Dendritic cell treated with granulocyte-macrophage colony-stimulating factor and Interleukin-4, amounts not matched to agents 40 ng/mL and 50 ng/mL, for 4 days (primary cell): Measurements from ENCODE around the gene C10orf67.
"Not testable (repeated sequence)": the region's sequence is repeated elsewhere in the genome, so short reads cannot be mapped to it uniquely, and the experiment has no call there.

Experiments used
- H3K27ac Mint-ChIP-seq: one replicate; pipeline ENCODE4 v1.8.0; 2022; ENCODE audit warnings: mild to moderate bottlenecking, mixed read lengths
- H3K27me3 Mint-ChIP-seq: one replicate; pipeline ENCODE4 v1.8.0; 2022; ENCODE audit warnings: mild to moderate bottlenecking, mixed read lengths
- H3K36me3 Mint-ChIP-seq: one replicate; pipeline ENCODE4 v1.8.0; 2022; ENCODE audit warnings: low read depth, mixed read lengths
- H3K4me1 Mint-ChIP-seq: one replicate; pipeline ENCODE4 v1.8.0; 2022; ENCODE audit warnings: low read depth, mixed read lengths
- H3K4me3 Mint-ChIP-seq: one replicate; pipeline ENCODE4 v1.8.0; 2022; ENCODE audit warnings: mild to moderate bottlenecking, moderate library complexity, mixed read lengths
- H3K9me3 Mint-ChIP-seq: one replicate; pipeline ENCODE4 v1.8.0; 2022; ENCODE audit warnings: mixed read lengths
- intact Hi-C: fragments of 100-400 bp; cut with micrococcal nuclease; formaldehyde crosslinking; loops from one replicate; pipeline ENCODE4 v1.15.0; 2022

C10orf67 gene

GRCh38 chr10:23368816-23369640 lies 24.4 kb upstream of the C10orf67 start:
- Mint-ChIP-seq H3K27me3 (peaks cover 22% of the 10 kb centered on the region), H3K27ac (no peak overlapping the region), H3K4me3 (no peak overlapping the region), H3K36me3 (no peaks in the 10 kb centered on the region), H3K9me3 (no peaks in the 10 kb centered on the region), H3K4me1 (peaks cover 32% of the 10 kb centered on the region)
- intact Hi-C loops: no loop called here

- intact Hi-C loops: no loop called here
- H3K4me1 Mint-ChIP-seq: peaks cover 25% of the 10 kb centered on the region
Measured at GRCh38 chr10:23367896-23368595, 23.4 kb upstream of the C10orf67 start.

GRCh38 chr10:23365417-23366030 lies 20.9 kb upstream of the C10orf67 start:
- H3K27me3 Mint-ChIP-seq: peaks cover 27% of the 10 kb centered on the region
- H3K4me3 Mint-ChIP-seq, H3K9me3 Mint-ChIP-seq, intact Hi-C loops, H3K36me3 Mint-ChIP-seq, H3K27ac Mint-ChIP-seq: not testable (repeated sequence)
- peaks cover 31% of the 10 kb centered on the region for H3K4me1 Mint-ChIP-seq

More at GRCh38 chr10:23367896-23368595, 23.4 kb upstream of the C10orf67 start:
- no peaks in the 10 kb centered on the region for H3K9me3 Mint-ChIP-seq
- peaks cover 27% of the 10 kb centered on the region for H3K27me3 Mint-ChIP-seq
- H3K4me3 Mint-ChIP-seq: no peak overlapping the region
- no peaks in the 10 kb centered on the region for H3K36me3 Mint-ChIP-seq
- no peak overlapping the region for H3K27ac Mint-ChIP-seq

GRCh38 chr10:23364378-23364777 lies 19.8 kb upstream of the C10orf67 start:
- Mint-ChIP-seq H3K27me3 (peaks cover 20% of the 10 kb centered on the region), H3K9me3 (no peaks in the 10 kb centered on the region), H3K4me3 (no peak overlapping the region), H3K4me1 (peaks cover 26% of the 10 kb centered on the region), H3K27ac (peak overlapping the region; percentile 7), H3K36me3 (no peaks in the 10 kb centered on the region)
- intact Hi-C loops: no loop called here

- peaks cover 19% of the 10 kb centered on the region for H3K27me3 Mint-ChIP-seq
- H3K9me3 Mint-ChIP-seq: no peaks in the 10 kb centered on the region
- intact Hi-C loops: no loop called here
- no peaks in the 10 kb centered on the region for H3K36me3 Mint-ChIP-seq
- no peak overlapping the region for H3K4me3 Mint-ChIP-seq
- H3K27ac Mint-ChIP-seq: no peak overlapping the region
- peaks cover 19% of the 10 kb centered on the region for H3K4me1 Mint-ChIP-seq
Measured at GRCh38 chr10:23363793-23364135, 19.2 kb upstream of the C10orf67 start.

- H3K27ac Mint-ChIP-seq: no peak overlapping the region
- H3K4me1 Mint-ChIP-seq: peaks cover 13% of the 10 kb centered on the region
- H3K4me3 Mint-ChIP-seq: no peak overlapping the region
- intact Hi-C loops: no loop called here
- H3K9me3 Mint-ChIP-seq: no peaks in the 10 kb centered on the region
- peaks cover 18% of the 10 kb centered on the region for H3K27me3 Mint-ChIP-seq
- no peaks in the 10 kb centered on the region for H3K36me3 Mint-ChIP-seq
Measured at GRCh38 chr10:23362879-23363792, 18.5 kb upstream of the C10orf67 start.

GRCh38 chr10:23362069-23362830 lies 17.7 kb upstream of the C10orf67 start:
- no peaks in the 10 kb centered on the region for H3K9me3 Mint-ChIP-seq
- peaks cover 12% of the 10 kb centered on the region for H3K4me1 Mint-ChIP-seq
- intact Hi-C loops: no loop called here
- no peak overlapping the region for H3K27ac Mint-ChIP-seq
- H3K4me3 Mint-ChIP-seq: no peak overlapping the region
- peaks cover 21% of the 10 kb centered on the region for H3K27me3 Mint-ChIP-seq
- no peaks in the 10 kb centered on the region for H3K36me3 Mint-ChIP-seq

GRCh38 chr10:23361665-23362064 lies 17.1 kb upstream of the C10orf67 start:
- H3K4me1 Mint-ChIP-seq: peaks cover 12% of the 10 kb centered on the region
- H3K27ac Mint-ChIP-seq: no peak overlapping the region
- H3K4me3 Mint-ChIP-seq: no peak overlapping the region
- H3K27me3 Mint-ChIP-seq: peaks cover 27% of the 10 kb centered on the region
- intact Hi-C loops: no loop called here
- no peaks in the 10 kb centered on the region for H3K9me3 Mint-ChIP-seq
- H3K36me3 Mint-ChIP-seq: no peaks in the 10 kb centered on the region

GRCh38 chr10:23359692-23360380 lies 15.2 kb upstream of the C10orf67 start:
- Mint-ChIP-seq H3K27me3 (peaks cover 33% of the 10 kb centered on the region), H3K4me1 (peaks cover 12% of the 10 kb centered on the region), H3K27ac (no peak overlapping the region), H3K4me3 (no peak overlapping the region), H3K9me3 (no peaks in the 10 kb centered on the region), H3K36me3 (no peaks in the 10 kb centered on the region)
- intact Hi-C loops: no loop called here

GRCh38 chr10:23358357-23358756 lies 13.8 kb upstream of the C10orf67 start:
- Mint-ChIP-seq H3K36me3 (no peaks in the 10 kb centered on the region), H3K27me3 (peaks cover 27% of the 10 kb centered on the region), H3K27ac (no peak overlapping the region), H3K9me3 (no peaks in the 10 kb centered on the region), H3K4me3 (no peak overlapping the region), H3K4me1 (peaks cover 6% of the 10 kb centered on the region)
- intact Hi-C loops: no loop called here

GRCh38 chr10:23354630-23355279 lies 10.2 kb upstream of the C10orf67 start:
- Mint-ChIP-seq H3K4me3 (no peak overlapping the region), H3K27ac (no peak overlapping the region), H3K36me3 (no peaks in the 10 kb centered on the region), H3K9me3 (peaks cover 9% of the 10 kb centered on the region), H3K27me3 (peaks cover 20% of the 10 kb centered on the region), H3K4me1 (peaks cover 4% of the 10 kb centered on the region)
- intact Hi-C loops: no loop called here

GRCh38 chr10:23351926-23352519 lies 7.4 kb upstream of the C10orf67 start:
- Mint-ChIP-seq H3K4me1 (peaks cover 4% of the 10 kb centered on the region), H3K27ac (no peak overlapping the region)
- intact Hi-C loops: no loop called here

More at GRCh38 chr10:23351926-23352519, 7.4 kb upstream of the C10orf67 start:
- no peaks in the 10 kb centered on the region for H3K36me3 Mint-ChIP-seq
- H3K9me3 Mint-ChIP-seq: peaks cover 9% of the 10 kb centered on the region
- H3K4me3 Mint-ChIP-seq: no peak overlapping the region
- peaks cover 17% of the 10 kb centered on the region for H3K27me3 Mint-ChIP-seq
